K562 (cell line): ENCODE results near the gene FMO1. TPM values are rescaled to one million over a fixed set of nuclear protein-coding genes. Genes with fewer than 3 reads are reported as not detected.
A peak's percentile ranks its signal among the peaks of the same experiment; 100 is the strongest.

Experiments used
- ATAC-seq: fragments of 200-7000 bp; cut with Tn5 transposase; 3 replicates; pipeline ENCODE4 v1.9.1; 2020; ENCODE audit warnings: moderate library complexity
- BruUV-seq: library from RNA; stranded (reverse); fragments of 400-500 nt; replicated peaks from 2 replicates; lab custom pipeline; 2021; lab: Mats Ljungman, UMichigan
- CTCF ChIA-PET: fragments of 300-600 bp; formaldehyde crosslinking; extraction: SDS; loops from one replicate; lab custom pipeline; 2021; ENCODE audit warnings: low intra/inter-chr PET ratio; lab: Yijun Ruan, JAX
- POLR2A ChIA-PET: fragments of 300-600, 350-650 bp; sonication (Branson Sonifier 250); formaldehyde crosslinking; extraction: SDS; loops from one replicate; lab custom pipeline; 2021; ENCODE audit warnings: antibody characterized with exemption, inconsistent platforms; lab: Yijun Ruan, JAX
- DNase-seq, 4 experiments: peaks; one replicate each; pipeline versions ENCODE4 v3.0.0 to v3.0.0-alpha.2; 2011 to 2018; ENCODE audit warnings: low spot score in 3 of 4, mixed read lengths in 3 of 4; ENCODE audit errors: extremely low read depth in 1 of 4
- FAIRE-seq: peaks from 2 replicates; lab custom pipeline; 2011; peaks lifted over from hg19 to GRCh38; lab: Jason Lieb, UNC
- H2AFZ ChIP-seq: 2 replicates; pipeline ENCODE4 v1.6.0; 2011; ENCODE audit warnings: low read depth, low read length, control low read depth, inconsistent platforms
- H3K27ac ChIP-seq: fragments of 200-600 bp; 3 replicates; pipeline ENCODE4 v1.8.0; 2011; ENCODE audit warnings: low read depth, mild to moderate bottlenecking, control low read depth, inconsistent platforms, low read length, moderate library complexity, mixed read lengths; ENCODE audit errors: extremely low read depth
- H3K27me3 ChIP-seq, 2 experiments: fragments of 300-600 bp in 1 of 2; 2 replicates in 1 of 2; 3 replicates in 1 of 2; pipeline versions ENCODE4 v1.6.0 to v1.8.0; 2011; ENCODE audit warnings: inconsistent platforms in 2 of 2, low read length in 2 of 2, mild to moderate bottlenecking in 1 of 2, mixed read lengths in 1 of 2, moderate library complexity in 1 of 2; ENCODE audit not compliant: control insufficient read depth in 2 of 2, insufficient read depth in 2 of 2
- H3K36me3 ChIP-seq: fragments of 300-600 bp; 3 replicates; pipeline ENCODE4 v1.8.0; 2011; ENCODE audit warnings: mild to moderate bottlenecking, low read length, inconsistent platforms; ENCODE audit not compliant: control insufficient read depth, insufficient read depth
- H3K4me1 ChIP-seq, 2 experiments: fragments of 200-600 bp in 1 of 2; replicated peaks in 1 of 2; 2 replicates in 1 of 2; 3 replicates in 1 of 2; pipeline versions ENCODE4 v1.5.1 to v1.8.0; 2011; ENCODE audit warnings: inconsistent platforms in 2 of 2, low read length in 2 of 2, mild to moderate bottlenecking in 1 of 2, mixed read lengths in 1 of 2, moderate library complexity in 1 of 2; ENCODE audit not compliant: control insufficient read depth in 2 of 2, insufficient read depth in 2 of 2
- H3K4me2 ChIP-seq: 2 replicates; pipeline ENCODE4 v1.6.1; 2011; ENCODE audit warnings: low read length, control low read depth, inconsistent platforms, mixed read lengths; ENCODE audit not compliant: insufficient read depth
- H3K4me3 ChIP-seq: fragments of 200-600 bp; sonication (generic), shearing (Covaris generic); 2 replicates; pipeline ENCODE4 v1.5.1; 2016; ENCODE audit warnings: control low read depth, inconsistent platforms
- H3K79me2 ChIP-seq: fragments of 200-600 bp; 3 replicates; pipeline ENCODE4 v1.8.0; 2011; ENCODE audit warnings: low read length, inconsistent platforms; ENCODE audit not compliant: control insufficient read depth, insufficient read depth
- H3K9ac ChIP-seq, 2 experiments: 2 replicates each; pipeline versions ENCODE4 v1.6.0 to v1.6.1; 2011; ENCODE audit warnings: low read depth in 2 of 2, low read length in 2 of 2, control low read depth in 1 of 2, inconsistent platforms in 1 of 2, mild to moderate bottlenecking in 1 of 2, mixed read lengths in 1 of 2; ENCODE audit not compliant: insufficient read depth in 1 of 2
- H3K9me1 ChIP-seq: one replicate; pipeline ENCODE4 v1.6.0; 2011; ENCODE audit warnings: inconsistent platforms, mild to moderate bottlenecking, low read length, moderate library complexity; ENCODE audit not compliant: control insufficient read depth, insufficient read depth
- H3K9me3 ChIP-seq: replicated peaks from 2 replicates; pipeline ENCODE4 v1.5.1; 2011; ENCODE audit warnings: low read depth, low read length, inconsistent platforms; ENCODE audit not compliant: control insufficient read depth, insufficient read depth
- H4K20me1 ChIP-seq: replicated peaks from 2 replicates; pipeline ENCODE4 v1.6.1; 2011; ENCODE audit warnings: low read length, inconsistent platforms, mixed read lengths; ENCODE audit not compliant: control insufficient read depth, insufficient read depth
- ARID2 ChIP-seq: fragments of 450-650 bp; IDR thresholded peaks from 2 replicates; pipeline ENCODE4 v1.6.1; 2017; ENCODE audit warnings: antibody characterized with exemption, mild to moderate bottlenecking
- CTBP1 ChIP-seq: fragments of 450-650 bp; IDR thresholded peaks from 2 replicates; pipeline ENCODE4 v1.6.1; 2016; ENCODE audit warnings: borderline replicate concordance
- E2F1 ChIP-seq: sonication (generic); formaldehyde crosslinking; IDR thresholded peaks from 2 replicates; pipeline ENCODE4 v1.8.1; 2023; ENCODE audit warnings: mild to moderate bottlenecking, missing genetic modification reagents, moderate library complexity
- ETV1 ChIP-seq: fragments of 450-650 bp; conservative IDR thresholded peaks from 2 replicates; pipeline ENCODE4 v1.6.1; 2016; ENCODE audit warnings: missing genetic modification characterization, control low read depth, low read depth, missing compliant biosample characterization
- GATAD2B ChIP-seq: fragments of 450-650 bp; IDR thresholded peaks from 2 replicates; pipeline ENCODE4 v1.6.1; 2017; ENCODE audit warnings: mild to moderate bottlenecking, borderline replicate concordance
- GTF2A2 ChIP-seq: IDR thresholded peaks from 2 replicates; pipeline ENCODE4 v1.6.1; 2016; ENCODE audit warnings: mild to moderate bottlenecking, missing genetic modification characterization, missing compliant biosample characterization
- HMG20B ChIP-seq: fragments of 250-450 bp; sonication (Bioruptor Pico); IDR thresholded peaks from 2 replicates; pipeline ENCODE4 v1.5.0; 2021; ENCODE audit warnings: mild to moderate bottlenecking
- HNRNPK ChIP-seq: fragments of 200-400 bp; formaldehyde crosslinking; IDR thresholded peaks from one replicate; pipeline ENCODE4 v1.6.1; 2018; ENCODE audit warnings: mild to moderate bottlenecking, low read depth, low read length; ENCODE audit not compliant: poor library complexity, severe bottlenecking
- KAT2B ChIP-seq: IDR thresholded peaks from one replicate; pipeline ENCODE4 v1.6.1; 2012; ENCODE audit warnings: low read depth, mild to moderate bottlenecking, control low read depth, inconsistent platforms, low read length, moderate library complexity
- MAFK ChIP-seq: IDR thresholded peaks from 2 replicates; pipeline ENCODE4 v1.6.1; 2011; ENCODE audit warnings: low read length, improper control_type of control experiment
- MXI1 ChIP-seq: IDR thresholded peaks from 2 replicates; pipeline ENCODE4 v1.6.1; 2011; ENCODE audit warnings: low read depth, mild to moderate bottlenecking, improper control_type of control experiment, low read length
- MYC ChIP-seq, 2 experiments: fragments of 250-450 bp in 1 of 2; sonication (Bioruptor Pico) in 1 of 2; IDR thresholded peaks; 2 replicates each; pipeline versions ENCODE4 v1.5.1 to v1.6.1; 2012 to 2021; ENCODE audit warnings: low read depth in 2 of 2, borderline replicate concordance in 1 of 2, improper control_type of control experiment in 1 of 2, low read length in 1 of 2, mild to moderate bottlenecking in 1 of 2, moderate library complexity in 1 of 2
- NCOA4 ChIP-seq: fragments of 450-650 bp; IDR thresholded peaks from 2 replicates; pipeline ENCODE4 v1.6.1; 2018; ENCODE audit warnings: mild to moderate bottlenecking; ENCODE audit not compliant: partially characterized antibody
- NCOA6 ChIP-seq: fragments of 450-650 bp; IDR thresholded peaks from 2 replicates; pipeline ENCODE4 v1.6.1; 2017; ENCODE audit warnings: mild to moderate bottlenecking
- RBM15 ChIP-seq: fragments of 200-400 bp; formaldehyde crosslinking; IDR thresholded peaks from 2 replicates; pipeline ENCODE4 v1.6.1; 2018; ENCODE audit warnings: mild to moderate bottlenecking, low read length, moderate library complexity; ENCODE audit not compliant: insufficient read depth
- RBM34 ChIP-seq: fragments of 200-400 bp; formaldehyde crosslinking; IDR thresholded peaks from 2 replicates; pipeline ENCODE4 v1.6.1; 2018; ENCODE audit warnings: low read length, borderline replicate concordance; ENCODE audit not compliant: insufficient read depth
- RNF2 ChIP-seq: sonication (generic); IDR thresholded peaks from 2 replicates; pipeline ENCODE4 v1.6.1; 2016
- SMAD1 ChIP-seq: fragments of 150-350 bp; IDR thresholded peaks from 2 replicates; pipeline ENCODE4 v1.6.1; 2014; ENCODE audit warnings: low read length, low read depth; ENCODE audit not compliant: partially characterized antibody
- SRSF7 ChIP-seq: fragments of 200-400 bp; formaldehyde crosslinking; optimal IDR thresholded peaks from 2 replicates; pipeline ENCODE3; 2017; ENCODE audit warnings: mild to moderate bottlenecking, low read depth, low read length
- ZNF224 ChIP-seq: sonication (generic); formaldehyde crosslinking; IDR thresholded peaks from 2 replicates; pipeline ENCODE4 v1.8.0; 2022; ENCODE audit warnings: mild to moderate bottlenecking, missing genetic modification reagents
- ZNF696 ChIP-seq: fragments of 250-450 bp; sonication (Bioruptor Pico); conservative IDR thresholded peaks from 2 replicates; pipeline ENCODE4 v1.4.0; 2020; ENCODE audit warnings: mild to moderate bottlenecking, moderate library complexity
- WGBS: fragments of 100-300 bp; shearing (Covaris generic); methylation state at CpG from one replicate; pipeline ENCODE4 v1.1.6; 2016; ENCODE audit warnings: low coverage, mixed read lengths; ENCODE audit not compliant: insufficient coverage; ENCODE audit errors: missing lambda C conversion rate; 5-methylcytosine and 5-hydroxymethylcytosine counted together
- in situ Hi-C: fragments of 300-500 bp; cut with MboI; formaldehyde crosslinking; loops from 4 replicates; pipeline ENCODE4 v1.15.0; 2018; ENCODE audit warnings: inconsistent platforms, mixed read lengths
- intact Hi-C: fragments of 100-400 bp; cut with micrococcal nuclease; formaldehyde crosslinking; loops from 2 replicates; pipeline ENCODE4 v1.14.2; 2022
- polyA plus RNA-seq, 8 experiments: library from polyadenylated mRNA; depleted of rRNA in 4 of 8; stranded (reverse) in 5 of 8; unstranded in 3 of 8; fragments of >200 nt; fragmentation: Nextera tagmentation in 2 of 8; fragmentation: Illumina TruSeq in 1 of 8; extraction: Ambion mirVana in 2 of 8; extraction: Trizol in 1 of 8; gene quantifications; 2 replicates each; pipeline versions ENCODE4 v1.2.1 to v1.2.3, GENCODE V29; 2011 to 2014; ENCODE audit warnings: inconsistent platforms in 1 of 8, missing spikeins in 1 of 8
- total RNA-seq, 7 experiments: library from RNA; depleted of rRNA in 6 of 7; stranded (reverse); fragments of >200 nt in 6 of 7; fragmentation: Illumina TruSeq in 2 of 7; extraction: Trizol in 2 of 7; gene quantifications; 2 replicates each; pipeline versions ENCODE4 v1.2.1 to v1.2.3, GENCODE V29; 2011 to 2021; ENCODE audit warnings: low replicate concordance in 1 of 7

Gene FMO1
- total and polyA plus RNA-seq, 9 of the 15 experiments (the other 6 are each of a cell fraction or from before 2014, with no cell fraction given), result not detected

GRCh38 chr1:171313835-171314320, 65.6 kb downstream of the FMO1 start, which contains the start of gene FMO4:
Gene FMO4, plus strand, starts transcription at chr1:171314183. Its CDS starts 5,643 bp downstream, at chr1:171319826.
- DNase-seq, result peak; percentile 83 to 88 (median 86)
- no peak within 1 kb of the TSS for H3K9ac ChIP-seq
- H3K27me3 ChIP-seq, result no peaks in the 10 kb centered on the region
- H3K79me2 ChIP-seq, result no peaks in the 10 kb centered on the region
- FAIRE-seq, result peak; percentile 97
- H3K4me1 ChIP-seq, result no peaks in the 10 kb centered on the region
- BruUV-seq, result no TSS peak
- no peaks in the 10 kb centered on the region for H3K36me3 ChIP-seq
- no peaks in the 10 kb centered on the region for H4K20me1 ChIP-seq
- H3K4me3 ChIP-seq, result no peak within 1 kb of the TSS
- peak within 1 kb of the TSS; percentile 63 for H2AFZ ChIP-seq
- intact Hi-C loops (loop anchor here (2.0 to 5.0 kb wide), 2 partner anchors 67 to 91 kb away; partner anchors contain the start of gene FMO1), in situ Hi-C loops (no loop called here)
- no peaks in the 10 kb centered on the region for H3K9me3 ChIP-seq
- no peak within 1 kb of the TSS; the same call in 2 of the 3 replicates for H3K27ac ChIP-seq
- 0 out of 2 replicates have a peak within 1 kb of the TSS, but pooled peaks have one; percentile 12 for H3K4me2 ChIP-seq
- ChIA-PET CTCF (interaction anchor here (0.6 kb wide), 2 partner anchors 61 to 68 kb away, joined by 3 read pairs; no protein-coding TSS in a partner anchor), POLR2A (interaction anchor here (0.5 to 1.3 kb wide), 3 partner anchors 9 to 22 kb away, joined by 3 to 7 read pairs (median 3); no protein-coding TSS in a partner anchor)
- no peaks in the 10 kb centered on the region for H3K9me1 ChIP-seq
- ATAC-seq, result peak; percentile 100
- under 1% methylated on average over 10 of the region's 10 CpGs for WGBS
- TF ChIP-seq ETV1 (tag) (0 out of 2 replicates have a peak, but pooled peaks have one; percentile 6), ZNF224 (CRISPR knock-in tag) (no peak), MXI1 (no peak), KAT2B (no peak), SRSF7 (no peak), HMG20B (CRISPR knock-in tag) (no peak), SMAD1 (no peak), MYC (IDR thresholded peaks at IDR 0.05; ENCODE audit: low read depth, low read length) (peak; percentile 62), MYC (CRISPR knock-in tag; IDR thresholded peaks at IDR 0.05; ENCODE audit: borderline replicate concordance, low read depth) (no peak), ARID2 (no peak), CTBP1 (no peak), RNF2 (no peak), RBM34 (no peak), ZNF696 (no peak), NCOA6 (no peak), MAFK (peak; percentile 4; the same call in 1 of the 2 replicates), HNRNPK (no peak), GTF2A2 (tag) (no peak), RBM15 (no peak), E2F1 (CRISPR knock-in tag) (no peak), NCOA4 (no peak), GATAD2B (no peak)
